ENCODE measurements around the gene E2F4. TPM values are rescaled to one million over a fixed set of nuclear protein-coding genes. Genes with fewer than 3 reads are reported as not detected.

E2F4 gene
- total and polyA plus RNA-seq, 2 of the 13 experiments (the other 11 are each of a cell fraction or from before 2014, with no cell fraction given), result 84.8 to 91.2 TPM

DNA sequence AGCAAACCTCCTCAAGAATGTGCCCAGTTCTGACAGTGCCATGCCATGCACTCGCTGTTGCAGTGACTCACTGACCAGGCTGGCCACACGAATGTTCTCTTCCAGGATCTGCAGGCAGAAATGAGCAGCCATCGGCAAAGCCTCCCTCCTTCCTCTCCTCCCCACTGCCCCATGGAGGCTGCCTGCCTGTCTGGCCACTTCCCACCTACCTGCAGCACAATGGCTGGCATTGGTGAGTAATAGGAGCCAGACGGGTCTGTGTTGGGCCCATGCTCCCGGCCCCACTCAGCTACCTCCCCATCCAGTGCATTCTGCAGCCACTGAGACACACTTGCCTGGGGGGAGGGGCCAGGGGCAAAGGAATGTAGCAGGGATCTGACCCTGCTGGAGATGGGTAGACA, 5.4 kb upstream of the E2F4 start (continued):
- TF ChIP-seq, protein P1, sequence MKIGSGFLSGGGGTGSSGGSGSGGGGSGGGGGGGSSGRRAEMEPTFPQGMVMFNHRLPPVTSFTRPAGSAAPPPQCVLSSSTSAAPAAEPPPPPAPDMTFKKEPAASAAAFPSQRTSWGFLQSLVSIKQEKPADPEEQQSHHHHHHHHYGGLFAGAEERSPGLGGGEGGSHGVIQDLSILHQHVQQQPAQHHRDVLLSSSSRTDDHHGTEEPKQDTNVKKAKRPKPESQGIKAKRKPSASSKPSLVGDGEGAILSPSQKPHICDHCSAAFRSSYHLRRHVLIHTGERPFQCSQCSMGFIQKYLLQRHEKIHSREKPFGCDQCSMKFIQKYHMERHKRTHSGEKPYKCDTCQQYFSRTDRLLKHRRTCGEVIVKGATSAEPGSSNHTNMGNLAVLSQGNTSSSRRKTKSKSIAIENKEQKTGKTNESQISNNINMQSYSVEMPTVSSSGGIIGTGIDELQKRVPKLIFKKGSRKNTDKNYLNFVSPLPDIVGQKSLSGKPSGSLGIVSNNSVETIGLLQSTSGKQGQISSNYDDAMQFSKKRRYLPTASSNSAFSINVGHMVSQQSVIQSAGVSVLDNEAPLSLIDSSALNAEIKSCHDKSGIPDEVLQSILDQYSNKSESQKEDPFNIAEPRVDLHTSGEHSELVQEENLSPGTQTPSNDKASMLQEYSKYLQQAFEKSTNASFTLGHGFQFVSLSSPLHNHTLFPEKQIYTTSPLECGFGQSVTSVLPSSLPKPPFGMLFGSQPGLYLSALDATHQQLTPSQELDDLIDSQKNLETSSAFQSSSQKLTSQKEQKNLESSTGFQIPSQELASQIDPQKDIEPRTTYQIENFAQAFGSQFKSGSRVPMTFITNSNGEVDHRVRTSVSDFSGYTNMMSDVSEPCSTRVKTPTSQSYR (CRISPR knock-in tag; IDR thresholded peaks at IDR 0.05; ENCODE audit: borderline replicate concordance), result peak; percentile 60; the same call in 1 of the 2 replicates
- TF ChIP-seq ATF3 (CRISPR knock-in tag; IDR thresholded peaks at IDR 0.05) (no peak), SKI (IDR thresholded peaks at IDR 0.05; ENCODE audit: partially characterized antibody) (no peak), TBX3 (IDR thresholded peaks at IDR 0.05; ENCODE audit: borderline replicate concordance) (no peak), ZNF207 (IDR thresholded peaks at IDR 0.05; ENCODE audit: borderline replicate concordance) (no peak)

GRCh38 chr16:67187175-67187890, 4.6 kb upstream of the E2F4 start:
- no peaks in the 10 kb centered on the region for H3K36me3 ChIP-seq (replicated peaks in 1 of 2; ENCODE audit: control insufficient read depth in 1 of 2, insufficient read depth in 2 of 2, low read length in 2 of 2)
- H3K4me3 ChIP-seq (replicated peaks in 1 of 3; ENCODE audit: insufficient read depth in 1 of 3, low read depth in 2 of 3, low read length in 3 of 3), result no peak overlapping the region
- intact Hi-C loops (cut with micrococcal nuclease; ENCODE audit: unreplicated experiment), result loop anchor here (5.0 kb wide), 1 partner anchor 40 kb away; the partner anchor contains the start of gene TMEM208
- DNase-seq (ENCODE audit: low spot score) (no peak), ATAC-seq (no peak), FAIRE-seq (no peak)
- no peaks in the 10 kb centered on the region; the same call in 1 of the 2 replicates for H4K20me1 ChIP-seq (ENCODE audit: insufficient read depth, low read length)
- H3K9me3 ChIP-seq (ENCODE audit: low read length), result no peaks in the 10 kb centered on the region
- no peak overlapping the region for H3K27ac ChIP-seq (ENCODE audit: extremely low read length, insufficient read depth, low read length)
- WGBS (ENCODE audit: low lambda C conversion rate), result 51% methylated on average over 13 of the region's 26 CpGs
- H3K9ac ChIP-seq (ENCODE audit: insufficient read depth, low read depth, low read length), result no peak overlapping the region
- H3K4me1 ChIP-seq (ENCODE audit: insufficient read depth, low read length), result peaks cover 61% of the 10 kb centered on the region
- POLR2A ChIA-PET, result interaction anchor here (1.0 kb wide), 1 partner anchor 17 kb away, joined by 3 read pairs; the partner anchor contains the start of gene NOL3
- no peak overlapping the region for H3K4me2 ChIP-seq (ENCODE audit: low read depth, low read length)
- in situ Hi-C loops (cut with HindIII; ENCODE audit: extremely low pct_ligation_motif_present, low pct_unique_long_range_greater_than_20kb), result loop anchor here (5.0 kb wide), 1 partner anchor 210 kb away; no protein-coding TSS in a partner anchor
- TF ChIP-seq ZSCAN21 (CRISPR knock-in tag; IDR thresholded peaks at IDR 0.05; ENCODE audit: borderline replicate concordance), result no peak
- TF ChIP-seq KMT2B (CRISPR knock-in tag; IDR thresholded peaks at IDR 0.05), result no peak
- TF ChIP-seq MEIS1 (CRISPR knock-in tag; IDR thresholded peaks at IDR 0.05; ENCODE audit: borderline replicate concordance), result no peak
- TF ChIP-seq KDM5B (CRISPR knock-in tag; IDR thresholded peaks at IDR 0.05; ENCODE audit: borderline replicate concordance), result no peak
- no peak for TF ChIP-seq ZFP36L2 (CRISPR knock-in tag; IDR thresholded peaks at IDR 0.05)
- TF ChIP-seq ZBTB20 (CRISPR knock-in tag; IDR thresholded peaks at IDR 0.05; ENCODE audit: borderline replicate concordance, low read depth), result no peak
- TF ChIP-seq ZNF558 (CRISPR knock-in tag; IDR thresholded peaks at IDR 0.05; ENCODE audit: borderline replicate concordance), result no peak
- no peak for TF ChIP-seq ZSCAN12 (CRISPR knock-in tag; IDR thresholded peaks at IDR 0.05)
- no peak for TF ChIP-seq AKAP8 (CRISPR knock-in tag; IDR thresholded peaks at IDR 0.05)
- TF ChIP-seq ZNF749 (CRISPR knock-in tag; IDR thresholded peaks at IDR 0.05; ENCODE audit: borderline replicate concordance), result no peak
- TF ChIP-seq SP2 (CRISPR knock-in tag; IDR thresholded peaks at IDR 0.05), result no peak
- TF ChIP-seq KDM1A (CRISPR knock-in tag; IDR thresholded peaks at IDR 0.05), result no peak
- no peak for TF ChIP-seq BHLHE40 (IDR thresholded peaks at IDR 0.05; ENCODE audit: low read length)
- TF ChIP-seq NR2F1 (CRISPR knock-in tag; IDR thresholded peaks at IDR 0.05), result no peak
- H2AFZ ChIP-seq (ENCODE audit: low read length), result no peak overlapping the region
- H3K79me2 ChIP-seq (ENCODE audit: insufficient read depth, low read length), result peaks cover 3% of the 10 kb centered on the region
- CTCF ChIA-PET (ENCODE audit: low intra/inter-chr PET ratio, low total read pairs), result interaction anchor here (2.5 kb wide), 1 partner anchor 13 kb away, joined by 5 read pairs; no protein-coding TSS in a partner anchor
- peaks cover 7 to 10% of the 10 kb centered on the region in 2 experiments; a peak in 2 of 5 replicates for H3K27me3 ChIP-seq (ENCODE audit: control insufficient read depth in 1 of 2, insufficient read depth in 2 of 2, low read length in 2 of 2)
- BruUV-seq (replicated peaks), result no TSS peak
